HepG2 (cell line): Measurements from ENCODE around the gene WNT2B. TPM values are rescaled to one million over a fixed set of nuclear protein-coding genes. Genes with fewer than 3 reads are reported as not detected.

ENCODE experiments used
- NFE2L1 ChIP-seq: sonication (generic); formaldehyde crosslinking; IDR thresholded peaks from 2 replicates; pipeline ENCODE4 v1.4.0; 2020; ENCODE audit warnings: missing genetic modification reagents, mild to moderate bottlenecking, borderline replicate concordance
- PHF21A ChIP-seq: sonication (generic); formaldehyde crosslinking; IDR thresholded peaks from 2 replicates; pipeline ENCODE4 v1.5.0; 2020; ENCODE audit warnings: mild to moderate bottlenecking, missing genetic modification reagents
- SMC3 ChIP-seq: IDR thresholded peaks from 2 replicates; pipeline ENCODE4 v1.6.1; 2011; ENCODE audit warnings: low read length, improper control_type of control experiment
- SOX6 ChIP-seq, 2 experiments: fragments of 450-650 bp in 1 of 2; sonication (generic) in 1 of 2; formaldehyde crosslinking in 1 of 2; IDR thresholded peaks; 2 replicates each; pipeline versions ENCODE4 v1.4.0 to v1.6.1; 2017 to 2020; ENCODE audit warnings: antibody characterized with exemption in 1 of 2, mild to moderate bottlenecking in 1 of 2, missing genetic modification reagents in 1 of 2
- ZNF207 ChIP-seq: fragments of 450-650 bp; IDR thresholded peaks from 2 replicates; pipeline ENCODE4 v1.6.1; 2016; ENCODE audit warnings: antibody characterized with exemption, borderline replicate concordance
- ZNF274 ChIP-seq: sonication (generic); formaldehyde crosslinking; IDR thresholded peaks from 2 replicates; pipeline ENCODE4 v1.5.1; 2020; ENCODE audit warnings: mild to moderate bottlenecking, missing genetic modification reagents
- ZNF747 ChIP-seq: sonication (generic); formaldehyde crosslinking; IDR thresholded peaks from 2 replicates; pipeline ENCODE4 v1.8.1; 2023; ENCODE audit warnings: missing genetic modification reagents, mild to moderate bottlenecking, borderline replicate concordance
- polyA plus RNA-seq, 8 experiments: library from polyadenylated mRNA; depleted of rRNA in 3 of 8; stranded (reverse) in 7 of 8; unstranded in 1 of 8; fragments of >200 nt; fragmentation: Illumina TruSeq in 4 of 8; extraction: Trizol in 4 of 8; gene quantifications; 2 replicates each; pipeline versions ENCODE4 v1.2.1 to v1.2.3, GENCODE V29; 2011 to 2016; ENCODE audit warnings: low read depth in 4 of 8, missing spikeins in 1 of 8, mixed read lengths in 1 of 8; ENCODE audit not compliant: insufficient read depth in 1 of 8
- total RNA-seq, 5 experiments: library from RNA; depleted of rRNA; stranded (reverse); fragments of >200 nt; fragmentation: Illumina TruSeq; extraction: Trizol; gene quantifications; 2 replicates each; pipeline ENCODE4 v1.2.3, GENCODE V29; 2016; ENCODE audit warnings: low read depth in 1 of 5
- TF ChIP-seq, protein P1 (sequence below): sonication (generic); formaldehyde crosslinking; IDR thresholded peaks from 2 replicates; pipeline ENCODE4 v1.8.0; 2022; ENCODE audit warnings: mild to moderate bottlenecking, missing genetic modification reagents; ENCODE audit not compliant: insufficient replicate concordance
- TF ChIP-seq, protein P2 (sequence below): sonication (generic); formaldehyde crosslinking; IDR thresholded peaks from 2 replicates; pipeline ENCODE4 v1.4.0; 2020; ENCODE audit warnings: missing genetic modification reagents
- TF ChIP-seq, protein P3 (sequence below): sonication (generic); formaldehyde crosslinking; IDR thresholded peaks from 2 replicates; pipeline ENCODE4 v1.5.0; 2020; ENCODE audit warnings: missing genetic modification reagents, mild to moderate bottlenecking, borderline replicate concordance
- TF ChIP-seq, protein P4 (sequence below): sonication (generic); formaldehyde crosslinking; IDR thresholded peaks from 2 replicates; pipeline ENCODE4 v1.4.0; 2020; ENCODE audit warnings: missing genetic modification reagents, mild to moderate bottlenecking, borderline replicate concordance
- TF ChIP-seq, protein P5 (sequence below): sonication (generic); formaldehyde crosslinking; IDR thresholded peaks from 2 replicates; pipeline ENCODE4 v1.5.0; 2020; ENCODE audit warnings: missing genetic modification reagents, mild to moderate bottlenecking, borderline replicate concordance
- TF ChIP-seq, protein P6 (sequence below): sonication (generic); formaldehyde crosslinking; IDR thresholded peaks from 2 replicates; pipeline ENCODE4 v1.9.0; 2022; ENCODE audit warnings: missing genetic modification reagents, mild to moderate bottlenecking, borderline replicate concordance

WNT2B gene
- total and polyA plus RNA-seq, 2 of the 13 experiments (the other 11 are each of a cell fraction or from before 2014, with no cell fraction given) = 0.11 to 0.32 TPM

DNA sequence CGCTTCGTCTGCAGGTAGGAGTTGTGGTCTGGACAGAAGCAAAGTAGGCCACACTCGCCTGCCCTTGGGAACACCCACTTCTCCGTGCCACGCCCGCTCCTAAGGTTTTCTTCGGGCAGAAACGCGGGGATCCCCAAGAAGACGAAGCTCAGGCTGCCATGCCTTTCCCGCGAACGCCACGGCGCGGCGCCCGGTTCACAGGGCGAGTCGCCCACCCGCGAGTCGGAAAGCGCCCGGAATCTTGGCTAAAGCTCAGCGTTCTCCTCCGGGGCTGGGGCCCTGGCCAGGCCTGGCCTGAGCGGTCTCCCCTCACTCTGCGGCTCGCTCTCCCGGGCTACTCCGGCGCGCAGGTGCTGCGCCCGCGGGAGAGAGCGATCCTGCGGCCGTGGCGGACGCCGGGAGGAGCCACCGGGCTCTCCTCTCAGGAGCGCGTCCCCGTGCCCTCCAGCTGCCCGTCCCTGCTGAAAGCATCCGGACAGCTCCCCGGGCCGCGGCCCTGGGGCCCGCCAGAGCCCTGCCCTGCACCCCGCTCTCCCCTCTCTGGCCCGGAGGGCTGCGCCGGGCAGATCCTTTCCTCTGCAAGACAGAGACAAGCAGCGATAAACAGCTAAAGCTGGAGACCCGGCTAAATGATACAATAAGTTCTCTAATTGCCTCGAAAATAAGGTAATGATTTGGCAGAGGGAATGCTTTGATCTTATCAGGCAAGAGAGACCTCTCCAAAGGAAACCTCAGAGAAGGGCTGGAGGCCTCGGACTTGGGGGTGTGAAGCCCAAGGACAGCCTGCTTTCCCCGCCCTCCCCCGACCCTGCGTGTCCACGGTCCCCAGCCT is 6.7 kb upstream of the WNT2B start (continued):
- TF ChIP-seq, protein P1, sequence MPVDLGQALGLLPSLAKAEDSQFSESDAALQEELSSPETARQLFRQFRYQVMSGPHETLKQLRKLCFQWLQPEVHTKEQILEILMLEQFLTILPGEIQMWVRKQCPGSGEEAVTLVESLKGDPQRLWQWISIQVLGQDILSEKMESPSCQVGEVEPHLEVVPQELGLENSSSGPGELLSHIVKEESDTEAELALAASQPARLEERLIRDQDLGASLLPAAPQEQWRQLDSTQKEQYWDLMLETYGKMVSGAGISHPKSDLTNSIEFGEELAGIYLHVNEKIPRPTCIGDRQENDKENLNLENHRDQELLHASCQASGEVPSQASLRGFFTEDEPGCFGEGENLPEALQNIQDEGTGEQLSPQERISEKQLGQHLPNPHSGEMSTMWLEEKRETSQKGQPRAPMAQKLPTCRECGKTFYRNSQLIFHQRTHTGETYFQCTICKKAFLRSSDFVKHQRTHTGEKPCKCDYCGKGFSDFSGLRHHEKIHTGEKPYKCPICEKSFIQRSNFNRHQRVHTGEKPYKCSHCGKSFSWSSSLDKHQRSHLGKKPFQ (CRISPR knock-in tag) = no peak
- TF ChIP-seq PHF21A (CRISPR knock-in tag) = no peak
- TF ChIP-seq, protein P2, sequence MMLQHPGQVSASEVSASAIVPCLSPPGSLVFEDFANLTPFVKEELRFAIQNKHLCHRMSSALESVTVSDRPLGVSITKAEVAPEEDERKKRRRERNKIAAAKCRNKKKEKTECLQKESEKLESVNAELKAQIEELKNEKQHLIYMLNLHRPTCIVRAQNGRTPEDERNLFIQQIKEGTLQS (CRISPR knock-in tag) = no peak
- TF ChIP-seq ZNF747 (CRISPR knock-in tag) = no peak
- TF ChIP-seq NFE2L1 (CRISPR knock-in tag) = no peak
- TF ChIP-seq, protein P3, sequence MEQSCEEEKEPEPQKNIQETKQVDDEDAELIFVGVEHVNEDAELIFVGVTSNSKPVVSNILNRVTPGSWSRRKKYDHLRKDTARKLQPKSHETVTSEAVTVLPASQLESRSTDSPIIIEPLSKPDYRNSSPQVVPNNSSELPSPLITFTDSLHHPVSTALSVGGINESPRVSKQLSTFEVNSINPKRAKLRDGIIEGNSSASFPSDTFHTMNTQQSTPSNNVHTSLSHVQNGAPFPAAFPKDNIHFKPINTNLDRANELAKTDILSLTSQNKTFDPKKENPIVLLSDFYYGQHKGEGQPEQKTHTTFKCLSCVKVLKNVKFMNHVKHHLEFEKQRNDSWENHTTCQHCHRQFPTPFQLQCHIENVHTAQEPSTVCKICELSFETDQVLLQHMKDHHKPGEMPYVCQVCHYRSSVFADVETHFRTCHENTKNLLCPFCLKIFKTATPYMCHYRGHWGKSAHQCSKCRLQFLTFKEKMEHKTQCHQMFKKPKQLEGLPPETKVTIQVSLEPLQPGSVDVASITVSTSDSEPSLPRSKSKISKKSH = 0 out of 2 replicates have a peak, but pooled peaks have one; percentile 33
- TF ChIP-seq SMC3 = no peak; the same call in 1 of the 2 replicates
- TF ChIP-seq, protein P4, sequence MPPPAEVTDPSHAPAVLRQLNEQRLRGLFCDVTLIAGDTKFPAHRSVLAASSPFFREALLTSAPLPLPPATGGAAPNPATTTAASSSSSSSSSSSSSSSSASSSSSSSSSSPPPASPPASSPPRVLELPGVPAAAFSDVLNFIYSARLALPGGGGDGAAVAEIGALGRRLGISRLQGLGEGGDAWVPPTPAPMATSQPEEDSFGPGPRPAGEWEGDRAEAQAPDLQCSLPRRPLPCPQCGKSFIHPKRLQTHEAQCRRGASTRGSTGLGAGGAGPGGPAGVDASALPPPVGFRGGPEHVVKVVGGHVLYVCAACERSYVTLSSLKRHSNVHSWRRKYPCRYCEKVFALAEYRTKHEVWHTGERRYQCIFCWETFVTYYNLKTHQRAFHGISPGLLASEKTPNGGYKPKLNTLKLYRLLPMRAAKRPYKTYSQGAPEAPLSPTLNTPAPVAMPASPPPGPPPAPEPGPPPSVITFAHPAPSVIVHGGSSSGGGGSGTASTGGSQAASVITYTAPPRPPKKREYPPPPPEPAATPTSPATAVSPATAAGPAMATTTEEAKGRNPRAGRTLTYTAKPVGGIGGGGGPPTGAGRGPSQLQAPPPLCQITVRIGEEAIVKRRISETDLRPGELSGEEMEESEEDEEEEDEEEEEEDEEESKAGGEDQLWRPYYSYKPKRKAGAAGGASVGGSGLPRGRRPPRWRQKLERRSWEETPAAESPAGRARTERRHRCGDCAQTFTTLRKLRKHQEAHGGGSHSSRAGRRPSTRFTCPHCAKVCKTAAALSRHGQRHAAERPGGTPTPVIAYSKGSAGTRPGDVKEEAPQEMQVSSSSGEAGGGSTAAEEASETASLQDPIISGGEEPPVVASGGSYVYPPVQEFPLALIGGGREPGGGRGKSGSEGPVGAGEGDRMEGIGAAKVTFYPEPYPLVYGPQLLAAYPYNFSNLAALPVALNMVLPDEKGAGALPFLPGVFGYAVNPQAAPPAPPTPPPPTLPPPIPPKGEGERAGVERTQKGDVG (CRISPR knock-in tag) = no peak
- TF ChIP-seq ZNF207 = no peak
- TF ChIP-seq ZNF274 (CRISPR knock-in tag) = peak; percentile 26; the same call in 1 of the 2 replicates
- TF ChIP-seq, protein P5, sequence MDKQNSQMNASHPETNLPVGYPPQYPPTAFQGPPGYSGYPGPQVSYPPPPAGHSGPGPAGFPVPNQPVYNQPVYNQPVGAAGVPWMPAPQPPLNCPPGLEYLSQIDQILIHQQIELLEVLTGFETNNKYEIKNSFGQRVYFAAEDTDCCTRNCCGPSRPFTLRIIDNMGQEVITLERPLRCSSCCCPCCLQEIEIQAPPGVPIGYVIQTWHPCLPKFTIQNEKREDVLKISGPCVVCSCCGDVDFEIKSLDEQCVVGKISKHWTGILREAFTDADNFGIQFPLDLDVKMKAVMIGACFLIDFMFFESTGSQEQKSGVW = no peak
- TF ChIP-seq SOX6 (IDR thresholded peaks at IDR 0.05) = no peak
- peak; percentile 38; the same call in 1 of the 2 replicates for TF ChIP-seq SOX6 (CRISPR knock-in tag; IDR thresholded peaks at IDR 0.05)
- TF ChIP-seq, protein P6, sequence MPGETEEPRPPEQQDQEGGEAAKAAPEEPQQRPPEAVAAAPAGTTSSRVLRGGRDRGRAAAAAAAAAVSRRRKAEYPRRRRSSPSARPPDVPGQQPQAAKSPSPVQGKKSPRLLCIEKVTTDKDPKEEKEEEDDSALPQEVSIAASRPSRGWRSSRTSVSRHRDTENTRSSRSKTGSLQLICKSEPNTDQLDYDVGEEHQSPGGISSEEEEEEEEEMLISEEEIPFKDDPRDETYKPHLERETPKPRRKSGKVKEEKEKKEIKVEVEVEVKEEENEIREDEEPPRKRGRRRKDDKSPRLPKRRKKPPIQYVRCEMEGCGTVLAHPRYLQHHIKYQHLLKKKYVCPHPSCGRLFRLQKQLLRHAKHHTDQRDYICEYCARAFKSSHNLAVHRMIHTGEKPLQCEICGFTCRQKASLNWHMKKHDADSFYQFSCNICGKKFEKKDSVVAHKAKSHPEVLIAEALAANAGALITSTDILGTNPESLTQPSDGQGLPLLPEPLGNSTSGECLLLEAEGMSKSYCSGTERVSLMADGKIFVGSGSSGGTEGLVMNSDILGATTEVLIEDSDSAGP (CRISPR knock-in tag) = 0 out of 2 replicates have a peak, but pooled peaks have one; percentile 56
